H1 (cell line): ENCODE data around the gene OR5AP2. TPM values are rescaled to one million over a fixed set of nuclear protein-coding genes. Genes with fewer than 3 reads are reported as not detected.

ENCODE experiments used
- CTCF ChIA-PET: fragments of 300-600 bp; sonication (Branson Sonifier 250); formaldehyde crosslinking; loops from one replicate; lab custom pipeline; 2021; ENCODE audit not compliant: partially characterized antibody; lab: Charles Lee
- POLR2A ChIA-PET: fragments of 300-600 bp; sonication (Branson Sonifier 250); formaldehyde crosslinking; loops from one replicate; lab custom pipeline; 2021; ENCODE audit warnings: inconsistent platforms; ENCODE audit not compliant: partially characterized antibody; lab: Charles Lee
- DNase-seq, 2 experiments: peaks; one replicate each; pipeline versions ENCODE4 v3.0.0 to v3.0.0-alpha.2; 2010 to 2022; ENCODE audit warnings: low spot score in 2 of 2, low read depth in 1 of 2, mixed read lengths in 1 of 2
- FAIRE-seq: peaks from 2 replicates; lab custom pipeline; 2011; peaks lifted over from hg19 to GRCh38; lab: Jason Lieb, UNC
- H2AFZ ChIP-seq: 2 replicates; pipeline ENCODE4 v1.8.1; 2012; ENCODE audit warnings: low read length, inconsistent platforms
- H2AK5ac ChIP-seq: 2 replicates; pipeline ENCODE4 v1.6.1; 2013; ENCODE audit warnings: low read depth, low read length
- H2BK120ac ChIP-seq: replicated peaks from 2 replicates; pipeline ENCODE3; 2013; ENCODE audit warnings: low read depth, low read length, inconsistent platforms
- H2BK12ac ChIP-seq: 2 replicates; pipeline ENCODE4 v1.6.1; 2013; ENCODE audit warnings: low read depth, low read length
- H2BK15ac ChIP-seq: 2 replicates; pipeline ENCODE4 v1.6.1; 2013; ENCODE audit warnings: low read length
- H2BK20ac ChIP-seq: 2 replicates; pipeline ENCODE4 v1.6.1; 2013; ENCODE audit warnings: low read length
- H2BK5ac ChIP-seq: 2 replicates; pipeline ENCODE4 v1.6.1; 2013; ENCODE audit warnings: low read depth, low read length
- H3K14ac ChIP-seq: 2 replicates; pipeline ENCODE4 v1.6.1; 2013; ENCODE audit warnings: inconsistent platforms; ENCODE audit not compliant: insufficient read length
- H3K18ac ChIP-seq: 2 replicates; pipeline ENCODE4 v1.6.1; 2013; ENCODE audit warnings: low read length; ENCODE audit errors: extremely low read depth
- H3K23ac ChIP-seq: 2 replicates; pipeline ENCODE4 v1.6.1; 2013; ENCODE audit warnings: inconsistent platforms; ENCODE audit not compliant: insufficient read length
- H3K23me2 ChIP-seq: 2 replicates; pipeline ENCODE4 v1.6.1; 2013; ENCODE audit warnings: low read depth, low read length
- H3K27ac ChIP-seq: 2 replicates; pipeline ENCODE4 v1.6.1; 2011; ENCODE audit warnings: low read depth, low read length, inconsistent platforms
- H3K27me3 ChIP-seq, 4 experiments: replicated peaks in 1 of 4; 1 replicate in 1 of 4; 2 replicates in 3 of 4; pipeline versions ENCODE4 v1.6.1 to v1.8.1; 2011 to 2013; ENCODE audit warnings: low read length in 3 of 4, mild to moderate bottlenecking in 3 of 4, inconsistent platforms in 2 of 4, mixed read lengths in 2 of 4, moderate library complexity in 1 of 4; ENCODE audit not compliant: control insufficient read depth in 3 of 4, insufficient read depth in 3 of 4; ENCODE audit errors: extremely low read depth in 1 of 4
- H3K36me3 ChIP-seq, 4 experiments: 2 replicates each; pipeline versions ENCODE4 v1.6.1 to v1.8.1; 2011 to 2013; ENCODE audit warnings: mild to moderate bottlenecking in 4 of 4, low read length in 3 of 4, moderate library complexity in 2 of 4, control low read depth in 1 of 4, inconsistent platforms in 1 of 4; ENCODE audit not compliant: insufficient read depth in 4 of 4, control insufficient read depth in 2 of 4
- H3K4ac ChIP-seq: replicated peaks from 2 replicates; pipeline ENCODE3; 2013; ENCODE audit warnings: low read length, low read depth, mixed read lengths, inconsistent platforms; ENCODE audit not compliant: insufficient read length
- H3K4me1 ChIP-seq, 4 experiments: replicated peaks in 1 of 4; 1 replicate in 1 of 4; 2 replicates in 3 of 4; pipeline versions ENCODE4 v1.6.1 to v1.8.1; 2011 to 2013; ENCODE audit warnings: low read length in 3 of 4, inconsistent platforms in 2 of 4, mixed read lengths in 1 of 4; ENCODE audit not compliant: insufficient read depth in 4 of 4, control insufficient read depth in 3 of 4
- H3K4me2 ChIP-seq, 2 experiments: 2 replicates each; pipeline versions ENCODE4 v1.6.1 to v1.8.1; 2011 to 2013; ENCODE audit warnings: low read depth in 2 of 2, low read length in 2 of 2, control low read depth in 1 of 2, inconsistent platforms in 1 of 2, mild to moderate bottlenecking in 1 of 2; ENCODE audit not compliant: insufficient read depth in 1 of 2
- H3K4me3 ChIP-seq, 4 experiments: fragments of 200-600, 300-600 bp in 1 of 4; sonication (generic), shearing (Covaris generic), sonication (Bioruptor Twin) in 1 of 4; 2 replicates each; pipeline versions ENCODE4 v1.5.1 to v1.8.1; 2011 to 2016; ENCODE audit warnings: low read length in 4 of 4, low read depth in 3 of 4, control low read depth in 2 of 4, inconsistent platforms in 2 of 4, mild to moderate bottlenecking in 2 of 4, mixed read lengths in 1 of 4, moderate library complexity in 1 of 4; ENCODE audit not compliant: insufficient read depth in 2 of 4; ENCODE audit errors: extremely low read depth in 1 of 4
- H3K56ac ChIP-seq: replicated peaks from 2 replicates; pipeline ENCODE3; 2013; ENCODE audit warnings: low read depth, mild to moderate bottlenecking, mixed read lengths, low read length, inconsistent platforms; ENCODE audit not compliant: insufficient read length
- H3K79me1 ChIP-seq: 2 replicates; pipeline ENCODE4 v1.6.1; 2013; ENCODE audit warnings: low read depth, low read length, control low read depth
- H3K79me2 ChIP-seq, 2 experiments: 2 replicates each; pipeline versions ENCODE4 v1.6.1 to v1.8.1; 2012 to 2013; ENCODE audit warnings: low read length in 2 of 2, mild to moderate bottlenecking in 2 of 2, inconsistent platforms in 1 of 2; ENCODE audit not compliant: insufficient read depth in 2 of 2, control insufficient read depth in 1 of 2
- H3K9ac ChIP-seq, 4 experiments: replicated peaks in 1 of 4; 1 replicate in 1 of 4; 2 replicates in 3 of 4; pipeline versions ENCODE4 v1.6.1 to v1.8.1; 2011 to 2013; ENCODE audit warnings: low read depth in 3 of 4, low read length in 3 of 4, control low read depth in 2 of 4, mild to moderate bottlenecking in 2 of 4, moderate library complexity in 2 of 4, inconsistent platforms in 1 of 4; ENCODE audit errors: extremely low read depth in 1 of 4
- H3K9me3 ChIP-seq, 2 experiments: 2 replicates each; pipeline versions ENCODE4 v1.6.1 to v1.8.1; 2012 to 2013; ENCODE audit warnings: mild to moderate bottlenecking in 2 of 2, moderate library complexity in 2 of 2, control low read depth in 1 of 2, inconsistent platforms in 1 of 2, low read depth in 1 of 2, low read length in 1 of 2, mixed read lengths in 1 of 2; ENCODE audit not compliant: insufficient read depth in 2 of 2
- H4K20me1 ChIP-seq, 2 experiments: replicated peaks in 1 of 2; 2 replicates each; pipeline versions ENCODE3 to v1.8.1; 2011 to 2013; ENCODE audit warnings: inconsistent platforms in 2 of 2, low read length in 2 of 2, mild to moderate bottlenecking in 1 of 2; ENCODE audit not compliant: insufficient read depth in 2 of 2, control insufficient read depth in 1 of 2
- H4K5ac ChIP-seq: 2 replicates; pipeline ENCODE4 v1.6.1; 2013; ENCODE audit warnings: low read length, low read depth, mixed read lengths, inconsistent platforms; ENCODE audit not compliant: insufficient read length
- H4K8ac ChIP-seq: 2 replicates; pipeline ENCODE4 v1.8.0; 2013; ENCODE audit warnings: mild to moderate bottlenecking, moderate library complexity, low read length, inconsistent platforms; ENCODE audit not compliant: insufficient read depth; ENCODE audit errors: extremely low read depth
- H4K91ac ChIP-seq: replicated peaks from 2 replicates; pipeline ENCODE3; 2013; ENCODE audit warnings: low read length, mixed read lengths, inconsistent platforms; ENCODE audit not compliant: insufficient read length
- CBX5 ChIP-seq: fragments of 300-800, 300-1000 bp; sonication (generic); IDR thresholded peaks from 2 replicates; pipeline ENCODE4 v1.7.1; 2016; ENCODE audit warnings: antibody characterized with exemption, low read length, low read depth
- EP300 ChIP-seq, 2 experiments: IDR thresholded peaks; 1 replicate in 1 of 2; 2 replicates in 1 of 2; pipeline ENCODE4 v1.6.1; 2011 to 2012; ENCODE audit warnings: low read depth in 2 of 2, low read length in 2 of 2, mild to moderate bottlenecking in 2 of 2, borderline replicate concordance in 1 of 2, inconsistent platforms in 1 of 2, moderate library complexity in 1 of 2
- EZH2 ChIP-seq: fragments of 200-600 bp; sonication (generic); IDR thresholded peaks from 2 replicates; pipeline ENCODE4 v1.7.1; 2012; ENCODE audit warnings: low read depth, mild to moderate bottlenecking, moderate library complexity, low read length, inconsistent platforms; ENCODE audit not compliant: severe bottlenecking
- GABPA ChIP-seq: IDR thresholded peaks from 2 replicates; pipeline ENCODE4 v1.6.1; 2011; ENCODE audit warnings: mild to moderate bottlenecking, low read length, moderate library complexity, borderline replicate concordance; ENCODE audit not compliant: insufficient read depth
- HDAC2 ChIP-seq, 2 experiments: fragments of 300-600 bp in 1 of 2; sonication (generic) in 1 of 2; IDR thresholded peaks; 2 replicates each; pipeline ENCODE4 v1.6.1; 2011 to 2012; ENCODE audit warnings: low read depth in 2 of 2, low read length in 2 of 2, mild to moderate bottlenecking in 2 of 2, moderate library complexity in 2 of 2, borderline replicate concordance in 1 of 2, inconsistent platforms in 1 of 2
- POU5F1 ChIP-seq: IDR thresholded peaks from 2 replicates; pipeline ENCODE4 v1.6.1; 2011; ENCODE audit warnings: low read depth, mild to moderate bottlenecking, low read length, moderate library complexity
- SP4 ChIP-seq: IDR thresholded peaks from 2 replicates; pipeline ENCODE4 v1.6.1; 2012; ENCODE audit warnings: low read length, inconsistent platforms
- SRF ChIP-seq: IDR thresholded peaks from 2 replicates; pipeline ENCODE4 v1.6.1; 2011; ENCODE audit warnings: mild to moderate bottlenecking, low read depth, low read length, moderate library complexity
- TEAD4 ChIP-seq: IDR thresholded peaks from 2 replicates; pipeline ENCODE4 v1.6.1; 2012; ENCODE audit warnings: low read depth, low read length, inconsistent platforms, mixed read lengths
- WGBS, 2 experiments: shearing (Covaris generic) in 1 of 2; methylation state at CpG; one replicate each; pipeline versions ENCODE4 v1.1.6 to v1.1.7; 2013 to 2015; ENCODE audit warnings: low lambda C conversion rate in 2 of 2, mixed read lengths in 2 of 2, inconsistent platforms in 1 of 2, low coverage in 1 of 2, missing lambda C conversion rate in 1 of 2; ENCODE audit not compliant: insufficient replicate concordance in 2 of 2, insufficient coverage in 1 of 2, insufficient read length in 1 of 2; ENCODE audit errors: extremely low coverage in 1 of 2, missing lambda C conversion rate in 1 of 2; 5-methylcytosine and 5-hydroxymethylcytosine counted together
- polyA plus RNA-seq, 7 experiments: library from polyadenylated mRNA; depleted of rRNA in 3 of 7; stranded (reverse) in 5 of 7; unstranded in 2 of 7; fragments of >200 nt in 5 of 7; fragments of 200-250 nt in 2 of 7; gene quantifications; 1 replicate in 5 of 7; 2 replicates in 1 of 7; 4 replicates in 1 of 7; pipeline versions ENCODE4 v1.2.1 to v1.2.3, GENCODE V29; 2011 to 2013; ENCODE audit warnings: missing spikeins in 2 of 7, mixed read lengths in 2 of 7
- total RNA-seq: library from RNA; stranded (reverse); fragmentation: NEBNext Ultra II Directional; extraction: Animal tissue kit (Norgen Biotek cat#: 25700); gene quantifications from 2 replicates; pipeline ENCODE4 v1.2.1, GENCODE V29; 2021
- TF ChIP-seq, protein P1 (sequence below): IDR thresholded peaks from 2 replicates; pipeline ENCODE4 v1.6.1; 2011; ENCODE audit warnings: low read depth, mild to moderate bottlenecking, low read length; ENCODE audit not compliant: insufficient read depth

Gene OR5AP2
- total and polyA plus RNA-seq, 2 of the 8 experiments (the other 6 are each of a cell fraction or from before 2014, with no cell fraction given), result not detected

DNA sequence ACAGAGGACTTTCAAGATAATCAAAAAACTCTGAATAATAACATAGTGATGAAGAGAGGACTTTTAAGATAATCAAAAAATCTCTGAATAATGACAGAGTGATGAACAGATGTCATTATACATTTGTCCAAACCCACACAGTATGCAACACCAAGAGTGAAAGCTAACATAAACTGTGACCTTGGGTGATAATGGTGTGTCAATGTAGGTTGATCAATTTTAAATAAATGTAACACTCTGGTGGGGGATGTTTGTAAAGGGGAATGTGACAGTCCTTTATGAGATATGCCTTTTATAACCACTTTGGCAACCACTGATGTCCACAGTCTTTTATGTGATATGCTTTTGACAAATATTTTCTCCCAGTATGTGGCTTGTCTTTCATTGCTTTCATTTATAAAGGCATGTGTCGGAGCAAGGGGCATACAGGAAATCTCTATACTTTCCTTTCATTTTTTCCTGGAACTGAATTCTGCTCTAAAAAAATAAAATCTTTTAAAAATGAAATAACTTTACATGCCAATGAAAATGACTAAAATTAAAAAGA is 46.4 kb upstream of the OR5AP2 start:
- no peaks in the 10 kb centered on the region for H3K79me1 ChIP-seq
- no peak overlapping the region for H3K27ac ChIP-seq
- H3K18ac ChIP-seq, result no peak overlapping the region
- WGBS, 2 experiments, result 88% methylated on average over 1 of the region's 1 CpG; no CpG with 5 or more reads in 1 of the 2 experiments
- DNase-seq (no peak), FAIRE-seq (no peak)
- ChIA-PET CTCF (interaction anchor here (1.1 kb wide), 1 partner anchor 63 kb away, joined by 3 read pairs; no protein-coding TSS in a partner anchor), POLR2A (no interaction called here)
- no peak overlapping the region for H2BK15ac ChIP-seq
- H3K4me2 ChIP-seq, result no peak overlapping the region
- no peak overlapping the region for H3K9ac ChIP-seq
- no peaks in the 10 kb centered on the region for H3K36me3 ChIP-seq
- no peak overlapping the region for H4K5ac ChIP-seq
- H3K56ac ChIP-seq, result no peak overlapping the region
- no peak overlapping the region for H2BK120ac ChIP-seq
- H2BK5ac ChIP-seq, result no peak overlapping the region
- no peak overlapping the region for H2AK5ac ChIP-seq
- no peak overlapping the region for H4K8ac ChIP-seq
- no peak overlapping the region for H4K91ac ChIP-seq
- H3K14ac ChIP-seq, result no peak overlapping the region
- H2BK20ac ChIP-seq, result no peak overlapping the region
- no peak overlapping the region for H3K4me3 ChIP-seq
- no peaks in the 10 kb centered on the region for H3K79me2 ChIP-seq
- H3K4ac ChIP-seq, result no peak overlapping the region
- no peak overlapping the region for H2BK12ac ChIP-seq
- no peak overlapping the region for H2AFZ ChIP-seq
- no peaks in the 10 kb centered on the region for H3K27me3 ChIP-seq
- no peaks in the 10 kb centered on the region for H3K23me2 ChIP-seq
- H3K4me1 ChIP-seq, result no peaks in the 10 kb centered on the region; a peak in 1 of 7 replicates
- H4K20me1 ChIP-seq, result no peaks in the 10 kb centered on the region
- H3K9me3 ChIP-seq, result no peaks in the 10 kb centered on the region
- TF ChIP-seq CBX5 (no peak), SRF (no peak), POU5F1 (no peak), SP4 (no peak), EZH2 (no peak), GABPA (no peak), EP300 (IDR thresholded peaks at IDR 0.05; ENCODE audit: borderline replicate concordance in 1 of 2, low read depth in 2 of 2, low read length in 2 of 2) (no peak), TEAD4 (no peak), HDAC2 (IDR thresholded peaks at IDR 0.05; ENCODE audit: borderline replicate concordance in 1 of 2, low read depth in 2 of 2, low read length in 2 of 2) (no peak)
- TF ChIP-seq, protein P1, sequence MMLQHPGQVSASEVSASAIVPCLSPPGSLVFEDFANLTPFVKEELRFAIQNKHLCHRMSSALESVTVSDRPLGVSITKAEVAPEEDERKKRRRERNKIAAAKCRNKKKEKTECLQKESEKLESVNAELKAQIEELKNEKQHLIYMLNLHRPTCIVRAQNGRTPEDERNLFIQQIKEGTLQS, result no peak
- H3K23ac ChIP-seq, result no peak overlapping the region
